Renal cortical epithelial cell (primary cell): ENCODE measurements around the gene TBXT. TPM values are rescaled to one million over a fixed set of nuclear protein-coding genes. Genes with fewer than 3 reads are reported as not detected.
"Not testable (repeated sequence)": the region's sequence is repeated elsewhere in the genome, so short reads cannot be mapped to it uniquely, and the experiment has no call there.

ENCODE experiments used
- DNase-seq: peaks from one replicate; pipeline ENCODE4 v3.0.0-alpha.2; 2011; ENCODE audit warnings: low read depth
- total RNA-seq: library from RNA; depleted of rRNA; stranded (reverse); fragments of >200 nt; gene quantifications from 2 replicates; pipeline ENCODE4 v1.2.3, GENCODE V29; 2014

The TBXT gene
- total RNA-seq, 1 donor from 2014 or later = not detected

- DNase-seq = no peak
Measured at GRCh38 chr6:166169549-166170421, 2.1 kb upstream of the TBXT start.

DNA sequence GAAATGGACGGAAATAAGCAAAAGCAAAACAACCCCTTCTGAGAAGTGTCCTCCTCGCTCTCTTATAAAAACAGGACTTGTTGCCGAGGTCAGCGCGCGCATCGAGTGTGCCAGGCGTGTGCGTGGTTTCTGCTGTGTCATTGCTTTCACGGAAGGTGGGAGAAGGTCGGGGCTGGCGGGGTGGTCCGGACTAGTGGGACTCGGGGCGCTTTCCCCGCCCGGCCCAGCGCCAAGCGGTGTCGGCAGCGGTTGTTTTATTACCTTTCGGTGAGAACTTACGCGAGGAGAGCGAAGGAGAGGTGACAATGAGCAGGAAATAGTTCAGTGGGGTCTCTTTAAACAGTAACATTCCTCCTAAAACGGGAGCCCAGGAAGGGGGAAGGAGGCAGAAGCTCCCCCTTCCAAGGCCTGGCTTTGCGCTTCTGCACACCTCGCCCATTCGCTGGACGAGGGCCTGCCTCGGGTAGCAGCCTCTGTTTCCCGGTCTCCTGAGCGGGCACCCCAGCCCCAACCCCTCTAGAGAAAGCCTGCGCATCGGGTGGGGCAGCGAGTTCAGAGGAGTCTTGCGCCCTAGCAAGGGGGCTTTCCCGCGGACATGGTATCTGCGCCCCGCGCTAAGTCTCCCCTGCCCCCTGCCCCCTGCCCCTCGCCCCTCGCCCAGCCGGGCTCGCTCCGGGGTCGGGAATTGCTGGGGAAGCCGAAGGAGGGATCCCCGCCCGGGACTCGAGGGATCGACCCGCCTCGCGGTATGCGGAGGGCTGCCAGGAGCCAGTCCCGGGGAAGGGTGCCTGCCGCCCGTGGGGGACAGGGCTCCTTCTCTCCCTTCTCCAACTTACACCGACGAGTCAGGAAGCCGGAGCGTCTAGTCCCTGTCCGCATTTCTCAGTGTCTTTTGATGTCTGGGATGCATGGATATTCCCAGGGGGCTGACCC, 1.2 kb upstream of the TBXT start:
- DNase-seq = no peak

GRCh38 chr6:166167258-166167731, 356 bp downstream of the TBXT start:
- no peak for DNase-seq

- no peak for DNase-seq
Measured at GRCh38 chr6:166166314-166167257, 1.1 kb downstream of the TBXT start.

- no peak for DNase-seq
Measured at GRCh38 chr6:166165558-166166313, 1.9 kb downstream of the TBXT start.

DNA sequence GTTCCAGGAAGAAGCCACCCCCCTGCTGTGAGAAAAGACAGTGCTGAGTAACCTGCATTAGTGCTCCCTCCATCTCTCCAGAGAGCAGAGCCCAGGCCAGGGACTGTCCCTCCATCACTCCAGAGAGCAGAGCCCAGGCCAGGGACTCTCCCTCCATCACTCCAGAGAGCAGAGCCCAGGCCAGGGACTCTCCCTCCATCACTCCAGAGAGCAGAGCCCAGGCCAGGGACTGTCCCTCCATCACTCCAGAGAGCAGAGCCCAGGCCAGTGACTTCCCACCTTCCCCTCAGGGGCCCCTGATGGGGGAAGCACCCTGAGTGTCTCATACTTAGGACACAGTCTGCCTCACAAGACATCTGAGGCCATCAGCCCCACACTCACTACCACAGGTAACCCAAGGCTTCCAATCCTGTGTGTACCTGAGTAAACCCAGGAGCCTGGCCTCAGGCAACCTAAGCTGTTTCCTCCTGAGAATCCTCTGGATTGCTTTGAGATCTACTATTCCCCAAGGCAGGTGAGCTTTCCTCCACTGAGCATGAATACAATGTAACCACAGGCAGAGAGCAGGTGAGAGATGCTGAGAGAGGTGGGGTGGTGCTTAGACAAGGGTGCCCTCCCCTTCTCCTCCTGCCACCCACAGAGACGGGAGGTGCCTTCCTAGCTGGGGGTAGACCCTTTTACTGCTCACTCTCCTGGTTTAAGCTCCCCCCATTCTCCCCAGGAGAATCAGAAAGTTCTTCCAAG, 4.9 kb downstream of the TBXT start:
- DNase-seq = no peak

GRCh38 chr6:166157930-166158617, 9.6 kb downstream of the TBXT start:
- DNase-seq = no peak

GRCh38 chr6:166156942-166157341, 10.7 kb downstream of the TBXT start:
- peak; percentile 6 for DNase-seq

DNA sequence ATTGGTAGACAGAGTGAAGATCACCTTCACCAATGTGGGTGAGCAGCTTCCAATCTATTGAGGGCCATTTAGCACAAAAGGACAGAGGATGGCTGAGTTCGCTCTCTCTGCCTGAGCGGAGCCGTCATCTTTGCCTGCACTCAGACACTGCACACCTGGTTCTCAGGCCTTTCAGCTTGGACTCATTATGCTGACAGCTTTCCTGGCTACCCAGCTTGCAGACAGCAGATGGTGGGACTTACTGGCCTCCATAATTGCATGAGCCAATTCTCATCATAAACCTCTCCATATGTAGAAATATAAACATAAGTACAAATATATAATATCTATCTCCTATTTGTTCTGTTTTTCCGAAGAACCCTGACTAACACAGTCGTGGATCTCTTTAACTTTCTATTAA, 13.7 kb downstream of the TBXT start:
- DNase-seq = no peak

- no peak for DNase-seq
Measured at GRCh38 chr6:166152660-166153059, 15.0 kb downstream of the TBXT start.

GRCh38 chr6:166151798-166152197, 15.9 kb downstream of the TBXT start:
- no peak for DNase-seq

DNA sequence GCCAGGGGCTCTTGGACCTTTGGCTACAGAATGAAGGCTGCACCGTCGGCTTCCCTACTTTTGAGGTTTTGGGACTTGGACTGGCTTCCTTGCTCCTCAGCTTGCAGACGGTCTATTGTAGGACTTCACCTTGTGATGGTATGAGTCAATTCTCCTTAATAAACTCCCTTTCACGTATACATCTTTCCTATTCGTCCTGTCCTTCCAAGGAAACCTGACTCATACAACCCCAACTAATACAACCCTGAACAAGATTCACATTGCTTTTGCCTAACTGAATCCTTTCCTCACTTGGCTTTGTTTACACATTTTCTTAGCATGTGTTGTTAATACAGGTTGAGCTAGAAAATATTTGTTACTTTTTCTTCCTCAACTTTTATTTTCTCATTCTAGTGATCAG, 21.9 kb downstream of the TBXT start:
- no peak for DNase-seq

DNA sequence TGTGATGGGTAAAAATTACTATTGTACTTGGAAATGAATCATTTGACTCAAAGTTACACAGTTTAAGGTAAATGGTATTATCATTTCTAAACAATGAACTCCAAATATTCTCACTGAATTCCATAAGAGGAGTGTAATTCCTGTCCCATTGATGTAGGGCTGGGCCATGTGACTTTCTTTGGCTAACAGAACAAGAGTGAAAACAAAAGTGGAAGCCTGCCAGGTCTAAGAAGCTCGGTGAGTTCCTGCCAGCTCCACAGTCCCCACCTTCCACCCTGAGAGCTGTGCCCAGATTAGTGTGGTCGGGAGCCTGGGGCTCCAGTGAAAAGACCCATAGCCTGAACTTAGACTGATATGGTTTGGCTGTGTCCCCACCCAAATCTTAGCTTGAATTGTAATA, 24.6 kb downstream of the TBXT start:
- peak; percentile 0 for DNase-seq

- no peak for DNase-seq
Measured at GRCh38 chr6:166127624-166128472, 39.8 kb downstream of the TBXT start.

DNA sequence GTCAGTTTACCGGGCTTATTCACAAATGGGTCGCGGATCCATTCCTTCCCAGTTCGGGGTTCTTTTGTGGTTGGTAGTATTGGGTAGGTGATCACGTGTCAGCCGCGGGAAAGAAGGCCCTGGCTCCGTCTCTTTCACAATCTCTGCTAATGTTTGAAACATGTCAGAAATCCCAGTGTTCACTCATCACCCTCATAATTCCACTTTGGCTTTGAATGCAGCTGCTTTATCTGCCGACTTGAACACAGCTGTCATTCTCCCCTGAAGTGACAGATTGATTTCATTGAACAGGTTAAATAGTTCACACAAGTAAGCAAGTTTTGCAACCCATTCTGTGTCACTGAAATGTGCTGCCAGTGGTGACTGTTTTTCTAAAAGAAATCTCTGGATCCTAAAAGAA, 44.5 kb downstream of the TBXT start:
- DNase-seq = not testable (repeated sequence)

GRCh38 chr6:166121726-166122125, 45.9 kb downstream of the TBXT start:
- no peak for DNase-seq

DNA sequence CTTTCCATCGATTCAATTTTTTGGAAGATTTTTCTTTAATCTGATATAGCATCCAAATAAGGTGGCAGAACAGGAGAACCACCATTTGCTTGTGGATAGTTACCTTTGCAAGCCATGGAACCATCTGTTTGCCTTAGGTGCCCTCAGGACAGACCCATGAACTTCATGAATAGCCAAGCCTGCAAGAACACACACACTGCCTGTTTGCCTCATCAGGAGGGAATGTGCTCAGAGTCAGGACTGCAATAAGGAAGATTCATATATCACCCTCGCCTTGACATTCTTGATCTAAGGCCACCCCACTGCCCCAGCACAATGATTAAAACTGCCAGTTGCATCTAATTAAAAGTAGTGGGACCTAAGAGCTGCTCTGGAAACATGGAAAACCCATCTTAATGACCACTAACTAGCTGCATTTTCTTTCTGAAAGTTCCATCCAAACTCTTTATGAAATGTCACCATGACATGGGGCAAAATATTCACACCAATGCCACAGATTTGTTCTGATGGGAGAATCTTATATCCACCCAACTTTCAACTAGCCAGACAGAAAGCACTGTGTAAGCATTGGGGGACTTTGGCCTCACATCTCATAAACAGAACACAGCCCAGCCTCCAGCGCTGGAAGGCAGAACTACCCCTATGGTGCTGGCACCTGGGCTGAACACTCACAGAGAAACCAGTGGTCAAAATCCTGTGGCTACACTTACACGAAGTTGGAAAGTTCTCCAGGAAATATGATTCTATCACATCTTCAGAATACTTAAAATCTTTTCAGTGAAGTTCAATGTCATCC, 48.3 kb downstream of the TBXT start:
- DNase-seq = no peak

- no peak for DNase-seq
Measured at GRCh38 chr6:166115609-166116008, 52.0 kb downstream of the TBXT start.
